Pancreas (tissue), 10 donors: Measurements from ENCODE around the gene GLI3. TPM values are rescaled to one million over a fixed set of nuclear protein-coding genes. Genes with fewer than 3 reads are reported as not detected.

ENCODE experiments used
- ATAC-seq, 4 donors: fragments of 200-7000 bp; cut with Tn5 transposase; one replicate each; pipeline versions ENCODE4 v1.8.0 to v1.9.1; 2020; ENCODE audit warnings: mild to moderate bottlenecking in 4 of 4, moderate library complexity in 4 of 4
- DNase-seq, 6 donors: peaks; one replicate each; pipeline ENCODE4 v3.0.0-alpha.2; 2020
- FAIRE-seq: peaks from 2 replicates; lab custom pipeline; 2012; peaks lifted over from hg19 to GRCh38; lab: Jason Lieb, UNC
- H3K27ac ChIP-seq, 4 donors: fragments of 200-600 bp; sonication (generic); 1 replicate in 3 of 4; 2 replicates in 1 of 4; pipeline versions ENCODE4 v1.5.0 to v1.8.0; 2020
- H3K27me3 ChIP-seq, 4 donors: fragments of 200-600 bp; one replicate each; pipeline ENCODE4 v1.8.0; 2021
- H3K36me3 ChIP-seq, 3 donors: fragments of 200-600 bp; sonication (generic) in 1 of 3; one replicate each; pipeline versions ENCODE4 v1.5.0 to v1.8.0; 2020 to 2021
- H3K4me1 ChIP-seq, 3 donors: fragments of 200-600 bp; one replicate each; pipeline ENCODE4 v1.8.0; 2021
- H3K4me3 ChIP-seq, 4 donors: fragments of 200-600 bp; sonication (generic) in 2 of 4; one replicate each; pipeline versions ENCODE4 v1.5.0 to v1.8.0; 2020 to 2021
- H3K9me3 ChIP-seq, 4 donors: fragments of 200-600 bp; one replicate each; pipeline ENCODE4 v1.8.0; 2021
- WGBS, 2 donors: extraction: QIAGEN DNeasy Blood & Tissue Kit; methylation state at CpG; one replicate each; pipeline ENCODE4 v1.1.7; 2013; 5-methylcytosine and 5-hydroxymethylcytosine counted together
- intact Hi-C, 3 donors: fragments of 100-400 bp; cut with DNase I; formaldehyde crosslinking; loops; one replicate each; pipeline versions ENCODE4 v1.11.1 to v1.14.2; 2022
- polyA plus RNA-seq, 2 donors: library from polyadenylated mRNA; stranded (reverse); fragments of 200-250 nt; gene quantifications; one replicate each; pipeline ENCODE4 v1.2.3, GENCODE V29; 2013
- total RNA-seq, 6 donors: library from RNA; stranded (reverse); fragmentation: NEBNext Ultra II Directional in 4 of 6; extraction: Animal tissue kit (Norgen Biotek cat#: 25700) in 4 of 6; gene quantifications; one replicate each; pipeline versions ENCODE4 v1.2.1 to v1.2.4, GENCODE V29; 2021 to 2023
- TF ChIP-seq, protein P1 (sequence below), 4 donors: fragments of 200-600 bp; sonication (generic) in 3 of 4; IDR thresholded peaks; one replicate each; pipeline versions ENCODE4 v1.5.0 to v1.8.0; 2021; ENCODE audit warnings: antibody characterized with exemption in 4 of 4
- donor health status: healthy with polysubstance abuse.
- donor health status: DM: no; HTN: no; CAD: no; lungs with moderate emphysema.
- donor health status: DM: no; HTN: no; CAD: no.
- donor health status: control.
- donor health status: control.
- donor health status: Bipolar disorder and iron deficiency.
- donor health status: DM: yes; HTN: yes; CAD: no.
- donor health status: DM: no; HTN: no; CAD: no.
- donor health status: DM: no; HTN: no; CAD: no.
- donor health status: DM: yes; HTN: yes; CAD: no.

The GLI3 gene
- total and polyA plus RNA-seq, 8 donors = 0.38 to 6.2 (median 1.4) TPM

DNA sequence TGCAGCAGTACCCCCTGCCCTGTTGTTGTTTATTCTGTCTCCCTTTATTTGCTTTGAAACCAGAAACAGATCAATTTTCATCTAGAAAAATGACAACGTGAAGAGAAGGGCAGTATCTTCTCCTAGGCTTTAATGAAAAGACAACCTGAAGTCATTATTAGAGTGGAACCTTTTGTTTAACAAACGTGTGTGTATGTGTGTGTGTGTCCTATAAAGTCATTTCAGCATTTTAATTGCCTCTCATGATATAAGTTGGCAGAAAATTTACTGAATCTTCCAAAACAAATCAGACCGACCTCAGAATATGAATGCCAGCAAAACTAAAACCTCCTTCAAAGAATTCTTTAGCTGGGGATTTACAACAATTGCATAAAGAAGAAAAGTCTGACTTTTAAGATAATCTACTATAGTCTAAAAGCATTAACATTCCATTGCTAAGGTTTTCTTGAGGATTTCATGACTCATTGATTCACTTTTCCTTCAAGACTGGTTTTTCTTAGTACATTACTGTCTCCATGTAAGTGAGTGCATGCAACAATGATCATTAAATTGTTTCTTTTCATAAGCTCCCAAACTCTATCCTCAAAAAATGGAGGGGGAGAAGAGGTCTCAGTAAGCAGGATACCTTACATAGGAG, 3.2 kb downstream of the GLI3 start:
- FAIRE-seq (no peak), DNase-seq (no peak), ATAC-seq (no peak)
- Histone ChIP-seq H3K36me3 (no peaks in the 10 kb centered on the region), H3K4me1 (no peaks in the 10 kb centered on the region), H3K4me3 (no peak overlapping the region), H3K27ac (no peak overlapping the region), H3K9me3 (no peaks in the 10 kb centered on the region), H3K27me3 (peaks cover 3 to 24% (median 4%) of the 10 kb centered on the region in 4 donors)
- intact Hi-C loops = no loop called here
- 51 to 57% methylated on average over 3 of the region's 3 CpGs for WGBS, 2 donors
- TF ChIP-seq, protein P1, sequence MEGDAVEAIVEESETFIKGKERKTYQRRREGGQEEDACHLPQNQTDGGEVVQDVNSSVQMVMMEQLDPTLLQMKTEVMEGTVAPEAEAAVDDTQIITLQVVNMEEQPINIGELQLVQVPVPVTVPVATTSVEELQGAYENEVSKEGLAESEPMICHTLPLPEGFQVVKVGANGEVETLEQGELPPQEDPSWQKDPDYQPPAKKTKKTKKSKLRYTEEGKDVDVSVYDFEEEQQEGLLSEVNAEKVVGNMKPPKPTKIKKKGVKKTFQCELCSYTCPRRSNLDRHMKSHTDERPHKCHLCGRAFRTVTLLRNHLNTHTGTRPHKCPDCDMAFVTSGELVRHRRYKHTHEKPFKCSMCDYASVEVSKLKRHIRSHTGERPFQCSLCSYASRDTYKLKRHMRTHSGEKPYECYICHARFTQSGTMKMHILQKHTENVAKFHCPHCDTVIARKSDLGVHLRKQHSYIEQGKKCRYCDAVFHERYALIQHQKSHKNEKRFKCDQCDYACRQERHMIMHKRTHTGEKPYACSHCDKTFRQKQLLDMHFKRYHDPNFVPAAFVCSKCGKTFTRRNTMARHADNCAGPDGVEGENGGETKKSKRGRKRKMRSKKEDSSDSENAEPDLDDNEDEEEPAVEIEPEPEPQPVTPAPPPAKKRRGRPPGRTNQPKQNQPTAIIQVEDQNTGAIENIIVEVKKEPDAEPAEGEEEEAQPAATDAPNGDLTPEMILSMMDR (IDR thresholded peaks at IDR 0.05) = no peak

DNA sequence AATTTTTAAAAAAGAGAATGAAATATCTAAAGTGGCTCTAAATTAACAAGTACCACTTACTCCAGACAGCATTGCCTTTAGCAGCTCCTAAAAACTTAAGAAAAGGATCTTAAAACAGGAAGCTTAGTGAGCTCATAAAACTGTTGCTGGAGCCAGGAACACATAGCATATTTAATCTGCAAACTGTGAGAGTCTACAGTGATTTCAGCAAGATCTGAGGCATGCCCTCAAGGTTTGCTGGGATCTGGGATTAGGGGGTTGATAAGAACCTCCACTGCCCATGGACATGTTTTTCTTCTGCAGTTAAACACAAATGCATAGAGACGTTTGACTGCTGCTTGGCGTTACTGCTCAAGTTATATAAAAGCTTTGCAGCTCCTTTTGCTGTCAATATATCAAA, 3.8 kb downstream of the GLI3 start:
- H3K36me3 ChIP-seq = no peaks in the 10 kb centered on the region
- peaks cover 0 to 2% (median 0%) of the 10 kb centered on the region in 3 donors for H3K4me1 ChIP-seq
- FAIRE-seq = no peak
- TF ChIP-seq, protein P1 (IDR thresholded peaks at IDR 0.05) = no peak
- no peak for DNase-seq
- H3K4me3 ChIP-seq = no peak overlapping the region
- no peak for ATAC-seq
- no peaks in the 10 kb centered on the region for H3K9me3 ChIP-seq
- no peak overlapping the region for H3K27ac ChIP-seq
- H3K27me3 ChIP-seq = peaks cover 3 to 29% (median 4%) of the 10 kb centered on the region in 4 donors
- intact Hi-C loops = no loop called here
- WGBS, 2 donors = 63 to 64% methylated on average over 2 of the region's 2 CpGs

DNA sequence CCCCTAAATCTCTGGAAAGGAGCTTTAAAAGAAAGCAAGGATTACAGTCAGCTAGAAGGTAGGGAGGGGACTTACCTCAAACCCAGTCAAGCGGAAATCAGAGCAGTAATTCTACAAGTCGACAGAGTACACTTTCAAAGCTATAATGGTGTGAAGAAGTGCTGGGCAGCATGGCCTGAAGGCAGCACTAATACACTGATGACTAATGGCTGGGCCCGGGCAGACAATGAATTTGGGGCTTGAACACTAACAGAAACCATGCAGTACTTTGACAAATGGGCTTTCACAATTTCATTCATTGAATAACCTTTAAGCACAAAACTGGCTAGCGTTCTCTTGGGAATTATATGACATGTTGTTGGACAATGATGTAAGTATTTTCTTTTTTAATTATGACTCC, 4.7 kb downstream of the GLI3 start:
- Histone ChIP-seq H3K36me3 (no peaks in the 10 kb centered on the region), H3K4me3 (no peak overlapping the region), H3K27ac (no peak overlapping the region), H3K9me3 (no peaks in the 10 kb centered on the region), H3K4me1 (peaks cover 0 to 4% (median 0%) of the 10 kb centered on the region in 3 donors), H3K27me3 (peaks cover 3 to 30% (median 4%) of the 10 kb centered on the region in 4 donors)
- WGBS, 2 donors = 63 to 76% methylated on average over 4 of the region's 4 CpGs
- intact Hi-C loops = no loop called here
- TF ChIP-seq, protein P1 (IDR thresholded peaks at IDR 0.05) = no peak
- FAIRE-seq (no peak), ATAC-seq (no peak), DNase-seq (no peak)

DNA sequence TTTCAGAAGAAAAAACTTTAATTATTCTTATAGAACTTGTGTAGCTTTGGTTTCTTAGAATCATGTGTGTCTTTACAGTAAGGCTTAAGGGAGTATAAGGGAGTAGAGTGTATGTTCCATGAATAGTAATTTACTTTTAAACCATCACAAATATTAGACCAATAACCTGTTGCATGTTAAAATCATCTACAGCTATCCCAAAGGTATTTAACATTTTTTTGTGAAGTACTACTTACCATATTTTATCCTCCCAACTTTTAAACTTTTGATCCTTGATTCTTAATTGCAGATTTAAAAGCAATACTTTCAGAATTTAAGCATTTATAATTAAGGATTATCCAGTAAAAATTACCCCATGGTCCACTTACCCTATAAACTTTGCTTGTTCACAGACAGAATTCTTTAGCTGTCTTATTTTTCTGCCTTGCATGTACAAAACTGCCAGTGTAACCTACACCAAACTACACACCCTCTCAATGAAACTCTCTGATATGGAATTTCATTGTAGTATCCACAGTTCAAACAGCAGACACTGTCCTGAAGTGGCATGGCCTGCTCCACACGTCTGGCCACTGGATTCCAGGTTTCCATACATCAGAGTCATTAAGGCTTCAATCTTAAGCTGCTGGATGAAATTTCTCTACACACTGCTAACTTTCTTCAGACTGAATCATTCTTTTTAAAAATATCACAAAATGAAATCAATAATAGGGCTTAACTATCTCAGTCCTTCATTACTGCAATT, 5.8 kb downstream of the GLI3 start:
- no peak for FAIRE-seq
- H3K27ac ChIP-seq = no peak overlapping the region

More for the DNA sequence above, 5.8 kb downstream of the GLI3 start:
- ATAC-seq = no peak
- TF ChIP-seq, protein P1 (IDR thresholded peaks at IDR 0.05) = no peak
- H3K4me1 ChIP-seq = peaks cover 0 to 4% (median 0%) of the 10 kb centered on the region in 3 donors
- 63 to 66% methylated on average over 1 of the region's 1 CpG for WGBS, 2 donors
- intact Hi-C loops = no loop called here
- DNase-seq = no peak
- no peaks in the 10 kb centered on the region for H3K36me3 ChIP-seq
- no peak overlapping the region for H3K4me3 ChIP-seq
- no peaks in the 10 kb centered on the region for H3K9me3 ChIP-seq
- peaks cover 3 to 31% (median 4%) of the 10 kb centered on the region in 4 donors for H3K27me3 ChIP-seq
